K562 (cell line): ENCODE data around the gene OSCP1. TPM values are rescaled to one million over a fixed set of nuclear protein-coding genes. Genes with fewer than 3 reads are reported as not detected.
A peak's percentile ranks its signal among the peaks of the same experiment; 100 is the strongest.

Experiments used
- ATAC-seq: fragments of 200-7000 bp; cut with Tn5 transposase; 3 replicates; pipeline ENCODE4 v1.9.1; 2020; ENCODE audit warnings: moderate library complexity
- BruUV-seq: library from RNA; stranded (reverse); fragments of 400-500 nt; replicated peaks from 2 replicates; lab custom pipeline; 2021; lab: Mats Ljungman, UMichigan
- CTCF ChIA-PET: fragments of 300-600 bp; formaldehyde crosslinking; extraction: SDS; loops from one replicate; lab custom pipeline; 2021; ENCODE audit warnings: low intra/inter-chr PET ratio; lab: Yijun Ruan, JAX
- POLR2A ChIA-PET: fragments of 300-600, 350-650 bp; sonication (Branson Sonifier 250); formaldehyde crosslinking; extraction: SDS; loops from one replicate; lab custom pipeline; 2021; ENCODE audit warnings: antibody characterized with exemption, inconsistent platforms; lab: Yijun Ruan, JAX
- DNase-seq, 4 experiments: peaks; one replicate each; pipeline versions ENCODE4 v3.0.0 to v3.0.0-alpha.2; 2011 to 2018; ENCODE audit warnings: low spot score in 3 of 4, mixed read lengths in 3 of 4; ENCODE audit errors: extremely low read depth in 1 of 4
- FAIRE-seq: peaks from 2 replicates; lab custom pipeline; 2011; peaks lifted over from hg19 to GRCh38; lab: Jason Lieb, UNC
- H2AFZ ChIP-seq: 2 replicates; pipeline ENCODE4 v1.6.0; 2011; ENCODE audit warnings: low read depth, low read length, control low read depth, inconsistent platforms
- H3K27ac ChIP-seq: fragments of 200-600 bp; 3 replicates; pipeline ENCODE4 v1.8.0; 2011; ENCODE audit warnings: low read depth, mild to moderate bottlenecking, control low read depth, inconsistent platforms, low read length, moderate library complexity, mixed read lengths; ENCODE audit errors: extremely low read depth
- H3K27me3 ChIP-seq, 2 experiments: fragments of 300-600 bp in 1 of 2; 2 replicates in 1 of 2; 3 replicates in 1 of 2; pipeline versions ENCODE4 v1.6.0 to v1.8.0; 2011; ENCODE audit warnings: inconsistent platforms in 2 of 2, low read length in 2 of 2, mild to moderate bottlenecking in 1 of 2, mixed read lengths in 1 of 2, moderate library complexity in 1 of 2; ENCODE audit not compliant: control insufficient read depth in 2 of 2, insufficient read depth in 2 of 2
- H3K36me3 ChIP-seq: fragments of 300-600 bp; 3 replicates; pipeline ENCODE4 v1.8.0; 2011; ENCODE audit warnings: mild to moderate bottlenecking, low read length, inconsistent platforms; ENCODE audit not compliant: control insufficient read depth, insufficient read depth
- H3K4me1 ChIP-seq, 2 experiments: fragments of 200-600 bp in 1 of 2; replicated peaks in 1 of 2; 2 replicates in 1 of 2; 3 replicates in 1 of 2; pipeline versions ENCODE4 v1.5.1 to v1.8.0; 2011; ENCODE audit warnings: inconsistent platforms in 2 of 2, low read length in 2 of 2, mild to moderate bottlenecking in 1 of 2, mixed read lengths in 1 of 2, moderate library complexity in 1 of 2; ENCODE audit not compliant: control insufficient read depth in 2 of 2, insufficient read depth in 2 of 2
- H3K4me2 ChIP-seq: 2 replicates; pipeline ENCODE4 v1.6.1; 2011; ENCODE audit warnings: low read length, control low read depth, inconsistent platforms, mixed read lengths; ENCODE audit not compliant: insufficient read depth
- H3K4me3 ChIP-seq: fragments of 200-600 bp; sonication (generic), shearing (Covaris generic); 2 replicates; pipeline ENCODE4 v1.5.1; 2016; ENCODE audit warnings: control low read depth, inconsistent platforms
- H3K79me2 ChIP-seq: fragments of 200-600 bp; 3 replicates; pipeline ENCODE4 v1.8.0; 2011; ENCODE audit warnings: low read length, inconsistent platforms; ENCODE audit not compliant: control insufficient read depth, insufficient read depth
- H3K9ac ChIP-seq, 2 experiments: 2 replicates each; pipeline versions ENCODE4 v1.6.0 to v1.6.1; 2011; ENCODE audit warnings: low read depth in 2 of 2, low read length in 2 of 2, control low read depth in 1 of 2, inconsistent platforms in 1 of 2, mild to moderate bottlenecking in 1 of 2, mixed read lengths in 1 of 2; ENCODE audit not compliant: insufficient read depth in 1 of 2
- H3K9me1 ChIP-seq: one replicate; pipeline ENCODE4 v1.6.0; 2011; ENCODE audit warnings: inconsistent platforms, mild to moderate bottlenecking, low read length, moderate library complexity; ENCODE audit not compliant: control insufficient read depth, insufficient read depth
- H3K9me3 ChIP-seq: replicated peaks from 2 replicates; pipeline ENCODE4 v1.5.1; 2011; ENCODE audit warnings: low read depth, low read length, inconsistent platforms; ENCODE audit not compliant: control insufficient read depth, insufficient read depth
- H4K20me1 ChIP-seq: replicated peaks from 2 replicates; pipeline ENCODE4 v1.6.1; 2011; ENCODE audit warnings: low read length, inconsistent platforms, mixed read lengths; ENCODE audit not compliant: control insufficient read depth, insufficient read depth
- BRD4 ChIP-seq: fragments of 200-600 bp; sonication (generic); IDR thresholded peaks from 2 replicates; pipeline ENCODE4 v1.6.1; 2017; ENCODE audit warnings: inconsistent platforms
- ETV1 ChIP-seq: fragments of 450-650 bp; conservative IDR thresholded peaks from 2 replicates; pipeline ENCODE4 v1.6.1; 2016; ENCODE audit warnings: missing genetic modification characterization, control low read depth, low read depth, missing compliant biosample characterization
- NFIC ChIP-seq: fragments of 450-650 bp; IDR thresholded peaks from 2 replicates; pipeline ENCODE4 v1.6.1; 2017; ENCODE audit warnings: mild to moderate bottlenecking, inconsistent platforms
- PRPF4 ChIP-seq: fragments of 200-400 bp; formaldehyde crosslinking; IDR thresholded peaks from one replicate; pipeline ENCODE4 v1.6.1; 2017; ENCODE audit warnings: low read length, low read depth, mild to moderate bottlenecking; ENCODE audit not compliant: insufficient read depth, poor library complexity, severe bottlenecking
- TAF1 ChIP-seq: IDR thresholded peaks from 2 replicates; pipeline ENCODE4 v1.6.1; 2011; ENCODE audit warnings: mild to moderate bottlenecking, low read length, moderate library complexity; ENCODE audit not compliant: insufficient read depth, control insufficient read depth, severe bottlenecking; ENCODE audit errors: extremely low read depth
- TRIM28 ChIP-seq: fragments of 450-650 bp; IDR thresholded peaks from 2 replicates; pipeline ENCODE4 v1.6.1; 2017
- ZBTB33 ChIP-seq: sonication (generic); formaldehyde crosslinking; IDR thresholded peaks from 2 replicates; pipeline ENCODE4 v1.8.1; 2023; ENCODE audit warnings: mild to moderate bottlenecking, missing genetic modification reagents
- WGBS: fragments of 100-300 bp; shearing (Covaris generic); methylation state at CpG from one replicate; pipeline ENCODE4 v1.1.6; 2016; ENCODE audit warnings: low coverage, mixed read lengths; ENCODE audit not compliant: insufficient coverage; ENCODE audit errors: missing lambda C conversion rate; 5-methylcytosine and 5-hydroxymethylcytosine counted together
- in situ Hi-C: fragments of 300-500 bp; cut with MboI; formaldehyde crosslinking; loops from 4 replicates; pipeline ENCODE4 v1.15.0; 2018; ENCODE audit warnings: inconsistent platforms, mixed read lengths
- intact Hi-C: fragments of 100-400 bp; cut with micrococcal nuclease; formaldehyde crosslinking; loops from 2 replicates; pipeline ENCODE4 v1.14.2; 2022
- polyA plus RNA-seq, 8 experiments: library from polyadenylated mRNA; depleted of rRNA in 4 of 8; stranded (reverse) in 5 of 8; unstranded in 3 of 8; fragments of >200 nt; fragmentation: Nextera tagmentation in 2 of 8; fragmentation: Illumina TruSeq in 1 of 8; extraction: Ambion mirVana in 2 of 8; extraction: Trizol in 1 of 8; gene quantifications; 2 replicates each; pipeline versions ENCODE4 v1.2.1 to v1.2.3, GENCODE V29; 2011 to 2014; ENCODE audit warnings: inconsistent platforms in 1 of 8, missing spikeins in 1 of 8
- total RNA-seq, 7 experiments: library from RNA; depleted of rRNA in 6 of 7; stranded (reverse); fragments of >200 nt in 6 of 7; fragmentation: Illumina TruSeq in 2 of 7; extraction: Trizol in 2 of 7; gene quantifications; 2 replicates each; pipeline versions ENCODE4 v1.2.1 to v1.2.3, GENCODE V29; 2011 to 2021; ENCODE audit warnings: low replicate concordance in 1 of 7
- TF ChIP-seq, protein P1 (sequence below): fragments of 250-450 bp; sonication (Bioruptor Pico); IDR thresholded peaks from 2 replicates; pipeline ENCODE4 v1.8.0; 2021; ENCODE audit warnings: borderline replicate concordance, mild to moderate bottlenecking, moderate library complexity; ENCODE audit not compliant: poor library complexity, severe bottlenecking
- TF ChIP-seq, protein P2 (sequence below): fragments of 250-450 bp; sonication (Bioruptor Pico); IDR thresholded peaks from 2 replicates; pipeline ENCODE4 v1.8.0; 2022; ENCODE audit warnings: moderate library complexity, mild to moderate bottlenecking, inconsistent platforms
- TF ChIP-seq, protein P3 (sequence below), 2 experiments: fragments of 450-650 bp in 1 of 2; sonication (generic) in 1 of 2; formaldehyde crosslinking; conservative IDR thresholded peaks; 2 replicates each; pipeline versions ENCODE4 v1.4.0 to v1.8.1; 2020 to 2022; ENCODE audit warnings: mild to moderate bottlenecking in 1 of 2, missing genetic modification reagents in 1 of 2
- TF ChIP-seq, protein P4 (sequence below): sonication (generic); formaldehyde crosslinking; IDR thresholded peaks from 2 replicates; pipeline ENCODE4 v1.8.0; 2022; ENCODE audit warnings: mild to moderate bottlenecking, missing genetic modification reagents

Gene OSCP1
- total and polyA plus RNA-seq, 9 of the 15 experiments (the other 6 are each of a cell fraction or from before 2014, with no cell fraction given) = 0.15 to 0.40 (median 0.33) TPM; not detected in 5

DNA sequence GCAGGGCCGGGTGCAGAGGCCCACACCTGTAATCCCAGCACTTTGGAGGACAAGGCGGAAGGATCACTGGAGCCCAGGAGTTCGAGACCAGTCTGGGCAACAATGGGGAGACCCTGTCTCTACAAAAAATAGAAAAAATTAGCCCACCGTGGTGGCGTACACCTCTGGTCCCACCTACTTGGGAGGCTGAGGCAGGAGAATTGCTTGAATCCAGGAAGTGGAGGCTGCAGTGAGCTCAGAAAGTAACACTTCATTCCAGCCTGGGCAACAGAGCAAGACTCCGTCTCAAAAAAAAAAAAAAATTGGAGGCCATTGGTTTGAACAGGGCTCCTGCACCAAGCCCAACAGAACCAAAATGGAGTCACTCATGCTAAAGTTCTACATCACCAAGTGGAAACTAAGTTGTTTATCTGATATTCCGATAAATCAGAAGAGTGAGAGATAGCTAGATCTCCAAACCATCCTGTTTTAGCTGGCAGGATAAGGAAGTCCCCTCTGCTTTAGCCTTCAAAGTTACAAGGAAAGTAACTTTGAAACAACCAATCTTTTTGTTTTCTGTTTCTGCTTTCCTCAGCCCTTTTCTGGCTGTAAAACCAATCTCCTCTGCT lies 51.8 kb downstream of the OSCP1 start (continued):
- TF ChIP-seq NFIC (no peak), PRPF4 (no peak), TAF1 (no peak)
- TF ChIP-seq, protein P1, sequence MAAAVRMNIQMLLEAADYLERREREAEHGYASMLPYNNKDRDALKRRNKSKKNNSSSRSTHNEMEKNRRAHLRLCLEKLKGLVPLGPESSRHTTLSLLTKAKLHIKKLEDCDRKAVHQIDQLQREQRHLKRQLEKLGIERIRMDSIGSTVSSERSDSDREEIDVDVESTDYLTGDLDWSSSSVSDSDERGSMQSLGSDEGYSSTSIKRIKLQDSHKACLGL = peak; percentile 61
- TF ChIP-seq, protein P2, sequence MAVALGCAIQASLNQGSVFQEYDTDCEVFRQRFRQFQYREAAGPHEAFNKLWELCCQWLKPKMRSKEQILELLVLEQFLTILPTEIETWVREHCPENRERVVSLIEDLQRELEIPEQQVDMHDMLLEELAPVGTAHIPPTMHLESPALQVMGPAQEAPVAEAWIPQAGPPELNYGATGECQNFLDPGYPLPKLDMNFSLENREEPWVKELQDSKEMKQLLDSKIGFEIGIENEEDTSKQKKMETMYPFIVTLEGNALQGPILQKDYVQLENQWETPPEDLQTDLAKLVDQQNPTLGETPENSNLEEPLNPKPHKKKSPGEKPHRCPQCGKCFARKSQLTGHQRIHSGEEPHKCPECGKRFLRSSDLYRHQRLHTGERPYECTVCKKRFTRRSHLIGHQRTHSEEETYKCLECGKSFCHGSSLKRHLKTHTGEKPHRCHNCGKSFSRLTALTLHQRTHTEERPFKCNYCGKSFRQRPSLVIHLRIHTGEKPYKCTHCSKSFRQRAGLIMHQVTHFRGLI = peak; percentile 92

DNA sequence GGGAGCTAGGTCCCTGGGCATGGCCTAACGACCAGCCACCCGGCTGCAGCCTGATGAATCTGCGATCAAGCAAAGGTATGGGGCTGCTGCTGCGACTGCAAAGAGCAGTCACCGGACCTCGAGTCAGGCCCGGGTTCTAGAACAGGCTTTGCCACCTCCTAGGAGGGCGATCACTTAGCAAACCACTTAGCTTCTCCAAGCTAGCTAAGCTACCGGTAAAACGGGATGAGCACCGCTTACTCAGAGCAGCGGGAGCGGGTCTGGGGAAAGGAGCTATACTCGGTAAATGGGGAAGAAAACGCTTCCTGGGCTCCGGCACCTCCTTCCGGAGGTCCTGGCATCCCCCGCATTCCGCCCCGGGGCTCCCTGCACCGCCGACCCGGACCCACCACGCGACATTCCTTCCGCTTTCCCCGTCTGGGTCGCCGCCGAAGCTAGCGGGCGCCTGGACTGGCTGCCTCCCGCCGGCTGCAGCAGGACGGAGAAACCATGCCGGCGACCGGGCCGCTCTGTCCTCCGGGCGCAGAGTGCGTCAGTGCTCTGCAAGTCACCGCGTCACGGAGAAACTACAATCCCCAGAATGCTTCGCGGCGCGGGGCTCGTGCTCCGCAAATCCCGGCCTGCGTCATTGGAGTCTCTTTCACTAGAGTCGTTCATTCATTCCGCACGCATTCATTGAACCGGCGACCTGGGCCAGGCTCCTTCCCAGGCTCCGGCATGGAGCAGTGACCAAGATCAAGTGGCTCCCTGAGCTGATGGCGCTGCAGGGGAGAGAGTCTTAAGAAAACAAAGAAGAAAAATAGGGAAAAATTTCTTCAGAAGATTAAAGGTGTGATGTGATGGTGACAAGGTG lies 52.6 kb downstream of the OSCP1 start, which contains the start of gene LSM10:
TSS of gene LSM10 (minus strand) at position 531 of the 853 bp plus-strand sequence. CDS start 3,779 bp downstream, outside the sequence.
- ChIA-PET CTCF (no interaction called here), POLR2A (interaction anchor here (0.6 to 10.6 kb wide), 13 partner anchors 8 to 772 kb away, joined by 3 to 315 read pairs (median 4); partner anchors contain the start of gene STK40)
- Histone ChIP-seq H3K27ac (peak within 1 kb of the TSS; percentile 89), H3K4me1 (peaks cover 24 to 45% of the 10 kb centered on the region in 2 experiments), H3K9ac (peak within 1 kb of the TSS; percentile 90 to 96), H3K79me2 (peaks cover 32% of the 10 kb centered on the region), H3K27me3 (no peaks in the 10 kb centered on the region), H3K9me3 (no peaks in the 10 kb centered on the region), H3K4me2 (peak within 1 kb of the TSS; percentile 97), H3K9me1 (no peaks in the 10 kb centered on the region), H3K36me3 (peaks cover 18% of the 10 kb centered on the region), H4K20me1 (no peaks in the 10 kb centered on the region), H3K4me3 (peak within 1 kb of the TSS; percentile 71), H2AFZ (peak within 1 kb of the TSS; percentile 85)
- peak; percentile 89 for ATAC-seq
- intact Hi-C loops (loop anchor here (1.0 kb wide), 1 partner anchor 11 kb away; no protein-coding TSS in a partner anchor), in situ Hi-C loops (no loop called here)
- peak; percentile 88 to 98 (median 92) for DNase-seq
- peak; percentile 94 for FAIRE-seq
- under 1% methylated on average over 60 of the region's 60 CpGs for WGBS
- no TSS peak for BruUV-seq
- TF ChIP-seq TRIM28 (peak; percentile 54; the same call in 1 of the 2 replicates), ZBTB33 (CRISPR knock-in tag) (peak; percentile 60), BRD4 (peak; percentile 62; the same call in 1 of the 2 replicates), ETV1 (tag) (peak; percentile 91)
- TF ChIP-seq, protein P3, sequence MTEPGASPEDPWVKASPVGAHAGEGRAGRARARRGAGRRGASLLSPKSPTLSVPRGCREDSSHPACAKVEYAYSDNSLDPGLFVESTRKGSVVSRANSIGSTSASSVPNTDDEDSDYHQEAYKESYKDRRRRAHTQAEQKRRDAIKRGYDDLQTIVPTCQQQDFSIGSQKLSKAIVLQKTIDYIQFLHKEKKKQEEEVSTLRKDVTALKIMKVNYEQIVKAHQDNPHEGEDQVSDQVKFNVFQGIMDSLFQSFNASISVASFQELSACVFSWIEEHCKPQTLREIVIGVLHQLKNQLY (CRISPR knock-in tag; conservative IDR thresholded peaks at IDR 0.05) = no peak; a peak in 2 of 4 replicates
- TF ChIP-seq, protein P4, sequence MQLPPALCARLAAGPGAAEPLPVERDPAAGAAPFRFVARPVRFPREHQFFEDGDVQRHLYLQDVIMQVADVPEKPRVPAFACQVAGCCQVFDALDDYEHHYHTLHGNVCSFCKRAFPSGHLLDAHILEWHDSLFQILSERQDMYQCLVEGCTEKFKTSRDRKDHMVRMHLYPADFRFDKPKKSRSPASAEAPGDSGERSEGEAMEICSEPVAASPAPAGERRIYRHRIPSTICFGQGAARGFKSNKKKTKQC = peak; percentile 97; the same call in 1 of the 2 replicates
